Calu3 (cell line): Measurements from ENCODE around the gene UBAP1L. TPM values are rescaled to one million over a fixed set of nuclear protein-coding genes. Genes with fewer than 3 reads are reported as not detected.

Source experiments
- BruUV-seq: library from RNA; stranded (reverse); fragments of 400-500 nt; replicated peaks from 2 replicates; lab custom pipeline; 2021; lab: Mats Ljungman, UMichigan
- CTCF ChIA-PET: fragments of 300-600 bp; sonication (Branson Sonifier 250); formaldehyde crosslinking; loops from one replicate; lab custom pipeline; 2022; ENCODE audit warnings: antibody characterized with exemption; lab: Charles Lee
- DNase-seq: peaks from one replicate; pipeline ENCODE4 v3.0.0; 2022
- H3K27ac Mint-ChIP-seq: one replicate; pipeline ENCODE4 v1.8.0; 2022; ENCODE audit warnings: mixed read lengths; ENCODE audit not compliant: unreplicated experiment
- H3K27me3 Mint-ChIP-seq: one replicate; pipeline ENCODE4 v1.8.0; 2022; ENCODE audit warnings: mixed read lengths; ENCODE audit not compliant: unreplicated experiment
- H3K36me3 Mint-ChIP-seq: one replicate; pipeline ENCODE4 v1.8.0; 2022; ENCODE audit warnings: mild to moderate bottlenecking, moderate library complexity, mixed read lengths; ENCODE audit not compliant: insufficient read depth, unreplicated experiment
- H3K4me1 Mint-ChIP-seq: one replicate; pipeline ENCODE4 v1.8.0; 2022; ENCODE audit warnings: mild to moderate bottlenecking, low read depth, mixed read lengths; ENCODE audit not compliant: unreplicated experiment
- H3K4me3 Mint-ChIP-seq: one replicate; pipeline ENCODE4 v1.8.0; 2022; ENCODE audit warnings: mild to moderate bottlenecking, low read depth, moderate library complexity, mixed read lengths; ENCODE audit not compliant: unreplicated experiment
- H3K9me3 Mint-ChIP-seq: one replicate; pipeline ENCODE4 v1.8.0; 2022; ENCODE audit warnings: low read depth, mixed read lengths; ENCODE audit not compliant: unreplicated experiment
- CTCF ChIP-seq: fragments of 200-600 bp; IDR thresholded peaks from one replicate; pipeline ENCODE4 v1.8.0; 2022; ENCODE audit warnings: antibody characterized with exemption; ENCODE audit not compliant: unreplicated experiment
- intact Hi-C: fragments of 100-400 bp; cut with micrococcal nuclease; formaldehyde crosslinking; loops from one replicate; pipeline ENCODE4 v1.10.0; 2022; ENCODE audit not compliant: unreplicated experiment
- total RNA-seq: library from RNA; stranded (reverse); gene quantifications from 2 replicates; pipeline ENCODE4 v1.2.3, GENCODE V29; 2022

Gene UBAP1L
- total RNA-seq, 1 experiment from 2014 or later = 5.2 TPM

- no peak for TF ChIP-seq CTCF
- DNase-seq = no peak
- CTCF ChIA-PET = no interaction called here
- intact Hi-C loops = no loop called here
- Mint-ChIP-seq H3K4me1 (peaks cover 25% of the 10 kb centered on the region), H3K27me3 (peaks cover 41% of the 10 kb centered on the region), H3K27ac (no peak overlapping the region), H3K9me3 (no peaks in the 10 kb centered on the region), H3K4me3 (no peak overlapping the region), H3K36me3 (peaks cover 5% of the 10 kb centered on the region)
- BruUV-seq = no TSS peak
Measured at GRCh38 chr15:65066001-65066634, 48.9 kb downstream of the UBAP1L start.

GRCh38 chr15:65062726-65063125, 52.3 kb downstream of the UBAP1L start:
- H3K4me1 Mint-ChIP-seq = peaks cover 28% of the 10 kb centered on the region
- no peak for TF ChIP-seq CTCF
- no peak overlapping the region for H3K27ac Mint-ChIP-seq
- BruUV-seq = no TSS peak
- peaks cover 5% of the 10 kb centered on the region for H3K36me3 Mint-ChIP-seq
- H3K27me3 Mint-ChIP-seq = peaks cover 29% of the 10 kb centered on the region
- intact Hi-C loops = no loop called here
- CTCF ChIA-PET = interaction anchor here (0.8 kb wide), 1 partner anchor 173 kb away, joined by 4 read pairs; no protein-coding TSS in a partner anchor
- no peak overlapping the region for H3K4me3 Mint-ChIP-seq
- no peaks in the 10 kb centered on the region for H3K9me3 Mint-ChIP-seq
- DNase-seq = no peak

- peaks cover 28% of the 10 kb centered on the region for H3K4me1 Mint-ChIP-seq
- no peak for DNase-seq
- no peaks in the 10 kb centered on the region for H3K9me3 Mint-ChIP-seq
- peaks cover 23% of the 10 kb centered on the region for H3K27me3 Mint-ChIP-seq
- CTCF ChIA-PET = interaction anchor here (0.7 to 0.8 kb wide), 2 partner anchors 25 to 172 kb away, joined by 4 read pairs; no protein-coding TSS in a partner anchor
- H3K36me3 Mint-ChIP-seq = peaks cover 8% of the 10 kb centered on the region
- no peak for TF ChIP-seq CTCF
- no peak overlapping the region for H3K4me3 Mint-ChIP-seq
- no TSS peak for BruUV-seq
- intact Hi-C loops = no loop called here
- H3K27ac Mint-ChIP-seq = no peak overlapping the region
Measured at GRCh38 chr15:65062061-65062460, 52.9 kb downstream of the UBAP1L start.

- peaks cover 17% of the 10 kb centered on the region for H3K36me3 Mint-ChIP-seq
- no peaks in the 10 kb centered on the region for H3K9me3 Mint-ChIP-seq
- no peak for TF ChIP-seq CTCF
- no peak for DNase-seq
- intact Hi-C loops = no loop called here
- H3K27ac Mint-ChIP-seq = no peak overlapping the region
- H3K4me1 Mint-ChIP-seq = peaks cover 38% of the 10 kb centered on the region
- CTCF ChIA-PET = no interaction called here
- H3K4me3 Mint-ChIP-seq = no peak overlapping the region
- peaks cover 10% of the 10 kb centered on the region for H3K27me3 Mint-ChIP-seq
- no TSS peak for BruUV-seq
Measured at GRCh38 chr15:65060641-65061397, 54.2 kb downstream of the UBAP1L start.
